PC-3 (cell line): Measurements from ENCODE around the gene SHISAL2A.

ENCODE experiments used
- EZH2 ChIP-seq: fragments of 300-600 bp; sonication (generic); IDR thresholded peaks from one replicate; pipeline ENCODE4 v1.6.1; 2017; ENCODE audit warnings: antibody characterized with exemption, mild to moderate bottlenecking, low read length; ENCODE audit not compliant: unreplicated experiment
- TF ChIP-seq, protein P1 (sequence below): fragments of 300-600 bp; sonication (generic); conservative IDR thresholded peaks from 2 replicates; pipeline ENCODE4 v1.5.1; 2017; ENCODE audit warnings: antibody characterized with exemption, low read depth, mild to moderate bottlenecking, low read length

DNA sequence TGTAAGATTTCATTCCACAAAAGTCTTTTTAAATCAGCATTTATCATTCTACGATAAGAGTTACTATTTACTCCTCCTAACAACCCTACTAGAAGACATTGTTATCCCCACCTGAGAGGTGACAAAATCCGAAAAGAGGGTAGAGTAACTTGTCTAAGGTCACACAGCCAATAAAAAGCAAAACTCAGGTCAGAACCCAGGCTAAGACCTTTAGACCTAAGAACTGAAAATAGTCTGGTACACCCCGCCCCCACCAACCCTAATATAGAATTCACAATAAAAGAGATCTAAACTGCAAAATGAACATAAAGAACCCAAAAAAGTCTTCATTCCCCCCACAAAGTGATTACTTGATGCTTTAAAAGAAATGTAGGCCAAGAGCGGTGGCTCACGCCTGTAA lies 46.5 kb downstream of the SHISAL2A start:
- TF ChIP-seq, protein P1, sequence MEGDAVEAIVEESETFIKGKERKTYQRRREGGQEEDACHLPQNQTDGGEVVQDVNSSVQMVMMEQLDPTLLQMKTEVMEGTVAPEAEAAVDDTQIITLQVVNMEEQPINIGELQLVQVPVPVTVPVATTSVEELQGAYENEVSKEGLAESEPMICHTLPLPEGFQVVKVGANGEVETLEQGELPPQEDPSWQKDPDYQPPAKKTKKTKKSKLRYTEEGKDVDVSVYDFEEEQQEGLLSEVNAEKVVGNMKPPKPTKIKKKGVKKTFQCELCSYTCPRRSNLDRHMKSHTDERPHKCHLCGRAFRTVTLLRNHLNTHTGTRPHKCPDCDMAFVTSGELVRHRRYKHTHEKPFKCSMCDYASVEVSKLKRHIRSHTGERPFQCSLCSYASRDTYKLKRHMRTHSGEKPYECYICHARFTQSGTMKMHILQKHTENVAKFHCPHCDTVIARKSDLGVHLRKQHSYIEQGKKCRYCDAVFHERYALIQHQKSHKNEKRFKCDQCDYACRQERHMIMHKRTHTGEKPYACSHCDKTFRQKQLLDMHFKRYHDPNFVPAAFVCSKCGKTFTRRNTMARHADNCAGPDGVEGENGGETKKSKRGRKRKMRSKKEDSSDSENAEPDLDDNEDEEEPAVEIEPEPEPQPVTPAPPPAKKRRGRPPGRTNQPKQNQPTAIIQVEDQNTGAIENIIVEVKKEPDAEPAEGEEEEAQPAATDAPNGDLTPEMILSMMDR, result no peak
- no peak for TF ChIP-seq EZH2
